CD4-positive, alpha-beta T cell (primary cell): Measurements from ENCODE around the gene ATP2B3. TPM values are rescaled to one million over a fixed set of nuclear protein-coding genes. Genes with fewer than 3 reads are reported as not detected.

Experiments
- ATAC-seq: fragments of 200-7000 bp; cut with Tn5 transposase; one replicate; pipeline ENCODE4 v1.10.0; 2022; ENCODE audit warnings: mild to moderate bottlenecking; ENCODE audit not compliant: poor library complexity
- CTCF ChIA-PET: fragments of 350-600 bp; sonication (Branson Sonifier 250); formaldehyde crosslinking; loops from one replicate; lab custom pipeline; 2021; ENCODE audit warnings: antibody characterized with exemption, inconsistent platforms; lab: Charles Lee
- POLR2A ChIA-PET: fragments of 350-600 bp; sonication (Branson Sonifier 250); formaldehyde crosslinking; loops from one replicate; lab custom pipeline; 2021; ENCODE audit warnings: antibody characterized with exemption, inconsistent platforms; lab: Charles Lee
- DNase-seq, 14 experiments: peaks; one replicate each; pipeline ENCODE4 v3.0.0-alpha.2; 2013 to 2020; ENCODE audit warnings: mixed read lengths in 2 of 14
- H3K27ac ChIP-seq, 2 donors: one replicate each; pipeline versions ENCODE4 v1.5.1 to v1.7.0; 2013; ENCODE audit warnings: low read length in 2 of 2, low read depth in 1 of 2, mild to moderate bottlenecking in 1 of 2
- H3K27me3 ChIP-seq, 2 experiments: 1 replicate in 1 of 2; 2 replicates in 1 of 2; pipeline versions ENCODE4 v1.6.1 to v1.7.0; 2013; ENCODE audit warnings: low read length in 2 of 2, control low read depth in 1 of 2, mild to moderate bottlenecking in 1 of 2, moderate library complexity in 1 of 2; ENCODE audit not compliant: insufficient read depth in 2 of 2, control insufficient read depth in 1 of 2
- H3K36me3 ChIP-seq: one replicate; pipeline ENCODE4 v1.6.1; 2013; ENCODE audit warnings: low read length, control low read depth; ENCODE audit not compliant: insufficient read depth
- H3K4me1 ChIP-seq: one replicate; pipeline ENCODE4 v1.6.1; 2013; ENCODE audit warnings: low read length, control low read depth; ENCODE audit not compliant: insufficient read depth
- H3K4me3 ChIP-seq: one replicate; pipeline ENCODE4 v1.5.1; 2013; ENCODE audit warnings: mild to moderate bottlenecking, low read length, moderate library complexity
- H3K9me3 ChIP-seq, 2 experiments: 1 replicate in 1 of 2; 2 replicates in 1 of 2; pipeline versions ENCODE4 v1.6.1 to v1.7.0; 2013; ENCODE audit warnings: low read length in 2 of 2, mild to moderate bottlenecking in 2 of 2, control low read depth in 1 of 2, moderate library complexity in 1 of 2; ENCODE audit not compliant: control insufficient read depth in 1 of 2, insufficient read depth in 1 of 2
- H3K27ac Mint-ChIP-seq: one replicate; pipeline ENCODE4 v1.8.0; 2020; ENCODE audit warnings: mixed read lengths
- H3K27me3 Mint-ChIP-seq: one replicate; pipeline ENCODE4 v1.8.0; 2021; ENCODE audit warnings: mixed read lengths
- H3K36me3 Mint-ChIP-seq: one replicate; pipeline ENCODE4 v1.8.0; 2021; ENCODE audit warnings: low read depth, mixed read lengths
- H3K4me1 Mint-ChIP-seq: one replicate; pipeline ENCODE4 v1.8.0; 2021; ENCODE audit warnings: low read depth, mixed read lengths
- H3K4me3 Mint-ChIP-seq: one replicate; pipeline ENCODE4 v1.8.0; 2020; ENCODE audit warnings: mild to moderate bottlenecking, mixed read lengths
- H3K9me3 Mint-ChIP-seq: one replicate; pipeline ENCODE4 v1.8.0; 2020; ENCODE audit warnings: mixed read lengths
- CTCF ChIP-seq: fragments of 200-600 bp; IDR thresholded peaks from one replicate; pipeline ENCODE4 v1.8.0; 2022; ENCODE audit warnings: antibody characterized with exemption, mild to moderate bottlenecking
- intact Hi-C, 2 experiments: fragments of 100-400 bp; cut with DNase I in 1 of 2; cut with micrococcal nuclease in 1 of 2; formaldehyde crosslinking; loops; one replicate each; pipeline versions ENCODE4 v1.15.1 to v1.9.0; 2023 to 2025; cut with DNase I, micrococcal nuclease
- total RNA-seq, 174 experiments: library from RNA in 2 of 174; stranded (reverse) in 2 of 174; gene quantifications; one replicate each; pipeline ENCODE4 v1.2.3 and lab custom pipeline; 2021 to 2026

The ATP2B3 gene
- total RNA-seq, 2 experiments from 2014 or later, result not detected

GRCh38 chrX:153502796-153503195, 14.6 kb upstream of the ATP2B3 start:
- Histone ChIP-seq H3K36me3 (no peaks in the 10 kb centered on the region), H3K4me1 (peaks cover 8% of the 10 kb centered on the region), H3K4me3 (no peak overlapping the region), H3K27ac (no peak overlapping the region), H3K9me3 (no peaks in the 10 kb centered on the region), H3K27me3 (no peaks in the 10 kb centered on the region)
- TF ChIP-seq CTCF, result no peak
- Mint-ChIP-seq H3K4me1 (no peaks in the 10 kb centered on the region), H3K27ac (no peak overlapping the region), H3K4me3 (no peak overlapping the region), H3K9me3 (no peaks in the 10 kb centered on the region), H3K27me3 (no peaks in the 10 kb centered on the region), H3K36me3 (no peaks in the 10 kb centered on the region)
- intact Hi-C loops, result no loop called here
- DNase-seq (no peak), ATAC-seq (no peak)
- POLR2A ChIA-PET, result no interaction called here
- CTCF ChIA-PET, result no interaction called here

GRCh38 chrX:153504445-153505016, 12.9 kb upstream of the ATP2B3 start:
- no peak overlapping the region for H3K27ac ChIP-seq
- ChIA-PET CTCF (no interaction called here), POLR2A (no interaction called here)
- intact Hi-C loops, result loop anchor here (5.0 kb wide), 2 partner anchors 547 to 562 kb away; no protein-coding TSS in a partner anchor
- DNase-seq (no peak), ATAC-seq (no peak)
- Mint-ChIP-seq H3K4me3 (no peak overlapping the region), H3K9me3 (no peaks in the 10 kb centered on the region), H3K27me3 (no peaks in the 10 kb centered on the region), H3K27ac (no peak overlapping the region), H3K4me1 (no peaks in the 10 kb centered on the region), H3K36me3 (no peaks in the 10 kb centered on the region)
- no peaks in the 10 kb centered on the region for H3K9me3 ChIP-seq
- peaks cover 9% of the 10 kb centered on the region for H3K4me1 ChIP-seq
- H3K36me3 ChIP-seq, result no peaks in the 10 kb centered on the region
- H3K27me3 ChIP-seq, result no peaks in the 10 kb centered on the region
- TF ChIP-seq CTCF, result no peak
- H3K4me3 ChIP-seq, result no peak overlapping the region

GRCh38 chrX:153505361-153505760, 12.1 kb upstream of the ATP2B3 start:
- POLR2A ChIA-PET, result no interaction called here
- no peak for ATAC-seq
- H3K36me3 Mint-ChIP-seq, result no peaks in the 10 kb centered on the region
- Histone ChIP-seq H3K4me1 (peaks cover 9% of the 10 kb centered on the region), H3K27me3 (no peaks in the 10 kb centered on the region), H3K36me3 (no peaks in the 10 kb centered on the region), H3K4me3 (no peak overlapping the region), H3K27ac (no peak overlapping the region), H3K9me3 (no peaks in the 10 kb centered on the region)
- no peak for DNase-seq
- H3K4me3 Mint-ChIP-seq, result no peak overlapping the region
- no peaks in the 10 kb centered on the region for H3K9me3 Mint-ChIP-seq
- no peak for TF ChIP-seq CTCF
- H3K27me3 Mint-ChIP-seq, result no peaks in the 10 kb centered on the region
- CTCF ChIA-PET, result no interaction called here
- intact Hi-C loops, result loop anchor here (5.0 kb wide), 2 partner anchors 548 to 563 kb away; no protein-coding TSS in a partner anchor
- no peak overlapping the region for H3K27ac Mint-ChIP-seq
- no peaks in the 10 kb centered on the region for H3K4me1 Mint-ChIP-seq
